ENCODE measurements around the gene SNAI3.

SNAI3 gene

DNA sequence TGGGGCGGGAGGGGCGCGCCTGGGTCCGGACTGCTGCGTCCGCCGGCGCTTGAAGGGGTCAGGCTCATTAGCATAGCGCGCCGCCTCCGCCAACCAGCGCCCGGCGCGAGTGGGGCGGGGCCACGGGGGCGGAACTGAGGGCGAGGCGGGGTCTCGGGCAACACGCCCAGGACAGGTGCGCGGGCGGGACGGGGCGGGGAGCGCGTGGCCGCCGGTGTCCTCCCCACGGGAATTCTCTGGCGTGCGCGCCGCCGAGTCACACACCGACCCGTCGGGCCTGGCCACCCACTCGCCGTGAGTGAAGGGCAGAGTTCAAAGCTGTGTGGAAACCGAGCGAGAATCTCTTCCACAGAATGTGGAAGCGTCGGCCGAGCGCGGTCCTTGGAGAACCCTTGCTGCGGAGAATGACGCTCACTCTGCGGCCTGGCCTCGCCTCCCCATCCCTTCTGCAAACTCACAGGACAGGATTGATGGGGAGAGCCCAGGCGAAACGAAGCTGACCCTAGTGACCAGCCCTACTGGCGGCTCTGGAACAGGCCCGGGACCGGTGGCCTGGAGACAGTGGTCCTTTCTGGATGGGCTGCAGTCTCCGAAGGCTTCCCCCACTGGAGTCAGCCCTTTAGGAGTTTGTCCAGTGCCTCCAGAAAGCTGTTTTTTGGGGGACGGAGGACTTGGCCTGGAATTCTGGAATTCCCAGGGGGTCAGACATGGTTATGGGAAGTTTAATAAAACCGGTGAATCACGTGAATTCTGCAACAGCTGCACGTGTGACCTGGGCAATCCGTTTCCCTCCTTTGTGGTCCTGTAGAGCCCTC lies at the start of gene SNAI3:
Gene SNAI3 (minus strand): TSS at position 69 of the 815 bp plus-strand sequence. CDS start 101 bp downstream, outside the sequence.
- H3K4me3 ChIP-seq (ENCODE audit: low read depth, low read length) = peak within 1 kb of the TSS; percentile 65
- TF ChIP-seq, protein P1, sequence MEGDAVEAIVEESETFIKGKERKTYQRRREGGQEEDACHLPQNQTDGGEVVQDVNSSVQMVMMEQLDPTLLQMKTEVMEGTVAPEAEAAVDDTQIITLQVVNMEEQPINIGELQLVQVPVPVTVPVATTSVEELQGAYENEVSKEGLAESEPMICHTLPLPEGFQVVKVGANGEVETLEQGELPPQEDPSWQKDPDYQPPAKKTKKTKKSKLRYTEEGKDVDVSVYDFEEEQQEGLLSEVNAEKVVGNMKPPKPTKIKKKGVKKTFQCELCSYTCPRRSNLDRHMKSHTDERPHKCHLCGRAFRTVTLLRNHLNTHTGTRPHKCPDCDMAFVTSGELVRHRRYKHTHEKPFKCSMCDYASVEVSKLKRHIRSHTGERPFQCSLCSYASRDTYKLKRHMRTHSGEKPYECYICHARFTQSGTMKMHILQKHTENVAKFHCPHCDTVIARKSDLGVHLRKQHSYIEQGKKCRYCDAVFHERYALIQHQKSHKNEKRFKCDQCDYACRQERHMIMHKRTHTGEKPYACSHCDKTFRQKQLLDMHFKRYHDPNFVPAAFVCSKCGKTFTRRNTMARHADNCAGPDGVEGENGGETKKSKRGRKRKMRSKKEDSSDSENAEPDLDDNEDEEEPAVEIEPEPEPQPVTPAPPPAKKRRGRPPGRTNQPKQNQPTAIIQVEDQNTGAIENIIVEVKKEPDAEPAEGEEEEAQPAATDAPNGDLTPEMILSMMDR (IDR thresholded peaks at IDR 0.05; ENCODE audit: borderline replicate concordance, insufficient read depth, low read depth, low read length) = no peak

DNA sequence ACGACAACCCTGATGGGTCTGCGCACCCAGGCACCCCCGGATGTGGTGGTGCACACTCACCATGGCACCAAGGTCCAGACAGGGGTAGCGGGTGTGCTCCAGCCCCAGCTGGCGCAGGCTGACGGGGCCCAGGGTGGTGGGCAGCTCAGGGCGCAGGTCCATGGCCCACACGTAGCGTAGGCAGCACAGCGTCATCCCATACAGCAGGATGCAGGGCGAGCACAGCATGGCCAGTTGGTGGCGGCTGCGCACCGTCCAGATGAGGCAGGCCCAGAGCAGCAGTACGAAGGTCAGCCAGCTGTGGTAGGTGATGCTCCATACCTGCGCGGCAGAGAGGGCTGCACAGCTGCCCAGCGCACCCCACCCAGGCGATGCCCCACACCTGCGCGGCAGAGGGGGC lies 49.8 kb upstream of the SNAI3 start:
- no peak overlapping the region for H3K4me3 ChIP-seq (ENCODE audit: low read depth, low read length)
- TF ChIP-seq, protein P1 (IDR thresholded peaks at IDR 0.05; ENCODE audit: borderline replicate concordance, insufficient read depth, low read depth, low read length) = no peak

DNA sequence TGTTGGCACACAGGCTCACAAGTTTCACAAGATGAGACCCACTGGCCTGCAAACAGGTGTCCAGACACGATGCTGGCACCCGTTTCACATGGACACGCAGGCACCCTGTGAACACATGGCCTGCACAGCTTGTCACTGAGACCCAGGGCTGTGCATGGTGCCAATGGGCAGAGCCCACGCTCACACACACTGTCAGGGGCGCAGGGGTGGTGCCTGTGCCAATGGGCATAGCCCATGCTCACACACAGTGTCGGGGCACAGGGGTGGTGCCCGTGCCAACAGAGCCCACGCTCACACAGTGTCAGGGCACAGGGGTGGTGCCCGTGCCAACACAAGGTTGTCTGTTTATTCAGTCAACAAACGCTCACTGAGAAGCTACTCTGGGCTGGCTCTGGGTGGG lies 49.3 kb upstream of the SNAI3 start:
- H3K4me3 ChIP-seq (ENCODE audit: low read depth, low read length) = no peak overlapping the region
- TF ChIP-seq, protein P1 (IDR thresholded peaks at IDR 0.05; ENCODE audit: borderline replicate concordance, insufficient read depth, low read depth, low read length) = no peak

DNA sequence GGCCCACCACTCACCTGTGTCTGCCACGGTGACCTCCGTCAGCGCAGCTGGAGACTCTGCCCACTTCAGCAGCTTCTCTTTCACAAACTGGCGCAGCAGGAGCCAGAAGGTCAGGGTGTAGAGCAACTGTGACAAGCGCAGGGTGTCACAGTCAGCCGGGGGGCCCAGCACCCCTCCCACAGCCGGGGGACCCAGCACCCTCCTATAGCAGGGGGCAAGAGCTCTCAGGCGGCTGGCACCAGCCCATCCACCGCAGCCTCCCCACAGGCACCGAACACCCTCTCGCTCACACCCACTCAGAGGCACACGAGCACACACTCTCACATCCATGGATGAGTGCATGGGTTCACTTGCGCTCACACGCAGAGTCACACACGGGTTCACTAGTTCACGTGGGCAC lies 48.8 kb upstream of the SNAI3 start:
- TF ChIP-seq, protein P1 (IDR thresholded peaks at IDR 0.05; ENCODE audit: borderline replicate concordance, insufficient read depth, low read depth, low read length) = no peak
- H3K4me3 ChIP-seq (ENCODE audit: low read depth, low read length) = no peak overlapping the region

DNA sequence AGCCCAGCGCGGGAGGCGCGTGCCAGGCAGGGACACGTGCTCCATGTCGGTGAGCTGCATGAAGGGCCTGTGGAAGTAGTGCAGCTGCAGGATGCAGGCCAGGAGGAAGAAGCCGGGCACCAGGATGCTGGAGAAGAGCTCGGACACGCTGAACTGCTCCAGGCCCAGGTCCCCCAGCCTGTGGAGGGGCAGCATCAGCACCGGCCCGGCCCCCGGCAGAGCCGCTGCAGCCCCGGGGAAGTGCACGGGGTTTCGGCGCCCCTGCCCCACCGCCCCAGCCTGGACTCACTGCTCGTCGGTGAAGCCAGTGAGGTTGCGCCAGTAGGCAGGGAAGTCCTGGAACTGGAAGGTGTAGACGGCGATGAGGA lies 48.0 kb upstream of the SNAI3 start:
- TF ChIP-seq, protein P1 (IDR thresholded peaks at IDR 0.05; ENCODE audit: borderline replicate concordance, insufficient read depth, low read depth, low read length) = no peak
- no peak overlapping the region for H3K4me3 ChIP-seq (ENCODE audit: low read depth, low read length)

DNA sequence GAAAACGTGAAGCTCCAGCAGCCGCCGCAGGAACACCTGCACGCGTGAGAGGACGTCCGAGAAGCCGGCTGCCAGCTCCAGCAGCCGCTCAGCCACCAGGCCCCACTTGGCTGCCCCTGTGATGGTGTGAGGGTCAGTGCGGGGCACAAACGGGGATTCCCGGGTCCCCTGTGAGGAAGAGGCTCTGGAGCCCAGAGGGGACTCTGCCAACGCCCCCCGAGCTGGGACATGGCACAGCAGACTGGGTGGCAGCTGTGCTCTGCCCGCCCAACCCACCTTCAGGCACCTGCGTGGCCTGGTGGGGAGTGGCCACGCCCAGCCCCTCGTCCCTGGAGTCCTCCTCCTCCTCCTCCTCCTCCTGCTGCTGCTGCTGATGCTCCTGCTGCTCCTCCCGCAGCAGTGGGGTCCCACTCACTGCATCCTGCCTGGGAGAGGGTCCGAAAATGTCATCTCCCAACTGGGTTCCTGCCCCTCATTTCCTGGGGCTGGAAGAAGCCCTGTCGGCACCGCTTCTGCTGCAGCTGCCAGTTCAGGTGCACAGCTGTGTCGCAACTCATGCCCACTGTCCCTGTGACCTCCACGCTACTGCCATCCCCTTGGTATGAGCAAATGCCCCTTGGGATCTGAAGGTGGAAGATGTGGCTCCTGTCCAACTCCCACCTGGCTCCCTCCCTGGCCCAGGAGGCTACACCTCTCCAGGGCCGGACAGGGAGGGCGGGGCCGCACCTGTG lies 47.5 kb upstream of the SNAI3 start:
- TF ChIP-seq, protein P1 (IDR thresholded peaks at IDR 0.05; ENCODE audit: borderline replicate concordance, insufficient read depth, low read depth, low read length) = no peak
- no peak overlapping the region for H3K4me3 ChIP-seq (ENCODE audit: low read depth, low read length)

DNA sequence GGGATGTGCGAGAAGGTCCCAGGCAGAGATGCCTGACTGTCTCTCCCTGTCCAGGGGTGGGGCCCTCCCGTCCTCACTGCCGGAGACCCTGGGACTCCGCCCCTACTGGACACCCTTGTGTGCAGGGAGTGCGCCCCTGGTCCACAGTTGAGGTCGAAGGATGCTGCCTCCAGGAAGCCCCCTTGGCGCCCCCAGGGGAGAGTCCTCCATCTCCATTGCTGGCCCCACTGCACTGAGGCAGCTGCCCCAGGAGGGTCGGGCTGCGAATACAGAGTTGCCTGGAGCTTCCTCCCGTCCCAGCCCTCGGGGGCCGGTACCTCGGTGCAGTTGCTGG lies 46.6 kb upstream of the SNAI3 start:
- TF ChIP-seq, protein P1 (IDR thresholded peaks at IDR 0.05; ENCODE audit: borderline replicate concordance, insufficient read depth, low read depth, low read length) = no peak
- no peak overlapping the region for H3K4me3 ChIP-seq (ENCODE audit: low read depth, low read length)
